ENCODE data around the gene SLC7A8.
A peak's percentile ranks its signal among the peaks of the same experiment; 100 is the strongest.

The SLC7A8 gene

DNA sequence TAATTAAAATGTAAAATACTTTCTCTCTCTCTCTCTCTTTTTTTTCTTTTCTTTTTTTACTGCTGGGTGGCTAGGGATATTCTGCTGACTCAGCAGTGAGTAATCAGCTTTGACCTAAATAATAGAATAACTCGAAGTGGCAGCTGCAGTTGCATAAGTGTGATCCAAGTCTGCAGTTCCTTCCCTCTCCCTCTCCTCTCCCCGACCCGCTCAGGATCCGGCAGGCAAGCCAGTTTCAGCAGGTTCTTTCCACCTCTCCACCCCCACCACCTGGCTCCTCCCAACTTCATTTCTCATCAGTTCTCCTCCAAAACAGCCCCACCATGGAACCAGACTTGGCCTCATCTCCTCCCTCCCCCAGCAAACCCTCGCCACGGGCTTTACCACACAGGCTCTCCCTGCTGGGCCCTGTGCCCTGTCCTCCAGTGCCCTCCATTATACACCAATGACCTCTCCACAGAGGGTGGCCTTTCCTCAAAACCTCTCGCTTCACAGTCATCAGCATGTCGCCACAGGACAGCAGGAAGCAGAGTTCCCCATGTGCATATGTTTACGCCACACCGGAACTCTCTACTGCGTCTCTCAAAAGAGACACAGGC is 22.4 kb downstream of the SLC7A8 start:
- Histone ChIP-seq H3K9ac (ENCODE audit: low read depth in 1 of 2, low read length in 2 of 2) (no peak overlapping the region), H3K27me3 (ENCODE audit: control insufficient read depth in 1 of 2, insufficient read depth in 2 of 2, low read length in 2 of 2) (no peaks in the 10 kb centered on the region), H3K4me3 (ENCODE audit: low read depth in 1 of 2, low read length in 2 of 2) (no peak overlapping the region), H3K9me3 (ENCODE audit: control insufficient read depth in 1 of 2, low read length in 2 of 2) (no peaks in the 10 kb centered on the region), H3K4me1 (ENCODE audit: control insufficient read depth in 1 of 2, insufficient read depth in 2 of 2, low read length in 2 of 2) (peaks cover 30 to 31% of the 10 kb centered on the region in 2 donors), H3K27ac (ENCODE audit: low read depth, low read length) (peak overlapping the region; percentile 41), H3K36me3 (ENCODE audit: control insufficient read depth in 1 of 2, insufficient read depth in 2 of 2, low read length in 2 of 2) (peaks cover 6 to 21% of the 10 kb centered on the region in 2 donors)

DNA sequence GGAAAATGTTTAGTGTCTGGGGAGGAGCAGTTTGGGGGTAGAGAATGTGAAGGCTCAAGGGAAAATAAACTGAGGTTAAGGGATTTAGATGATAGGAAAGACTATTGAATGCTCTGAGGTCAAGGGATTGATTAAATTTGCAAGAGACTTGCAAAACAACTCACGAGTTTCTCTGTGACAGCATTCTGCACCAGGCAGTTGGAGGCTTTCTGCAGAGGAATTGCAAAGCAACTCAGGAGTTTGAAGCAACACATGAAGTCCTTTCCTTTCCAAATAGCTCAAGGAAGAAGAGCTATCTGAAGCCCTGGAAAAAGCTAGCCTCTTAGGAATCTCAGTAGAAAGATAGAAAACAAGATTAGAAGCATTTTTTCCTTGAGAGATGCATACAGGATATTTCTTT is 23.9 kb downstream of the SLC7A8 start:
- Histone ChIP-seq H3K27ac (ENCODE audit: low read depth, low read length) (no peak overlapping the region), H3K4me3 (ENCODE audit: low read depth in 1 of 2, low read length in 2 of 2) (no peak overlapping the region), H3K4me1 (ENCODE audit: control insufficient read depth in 1 of 2, insufficient read depth in 2 of 2, low read length in 2 of 2) (peaks cover 43% of the 10 kb centered on the region in 2 donors), H3K9me3 (ENCODE audit: control insufficient read depth in 1 of 2, low read length in 2 of 2) (no peaks in the 10 kb centered on the region), H3K36me3 (ENCODE audit: control insufficient read depth in 1 of 2, insufficient read depth in 2 of 2, low read length in 2 of 2) (peaks cover 0 to 14% of the 10 kb centered on the region in 2 donors), H3K9ac (ENCODE audit: low read depth in 1 of 2, low read length in 2 of 2) (no peak overlapping the region), H3K27me3 (ENCODE audit: control insufficient read depth in 1 of 2, insufficient read depth in 2 of 2, low read length in 2 of 2) (no peaks in the 10 kb centered on the region)

DNA sequence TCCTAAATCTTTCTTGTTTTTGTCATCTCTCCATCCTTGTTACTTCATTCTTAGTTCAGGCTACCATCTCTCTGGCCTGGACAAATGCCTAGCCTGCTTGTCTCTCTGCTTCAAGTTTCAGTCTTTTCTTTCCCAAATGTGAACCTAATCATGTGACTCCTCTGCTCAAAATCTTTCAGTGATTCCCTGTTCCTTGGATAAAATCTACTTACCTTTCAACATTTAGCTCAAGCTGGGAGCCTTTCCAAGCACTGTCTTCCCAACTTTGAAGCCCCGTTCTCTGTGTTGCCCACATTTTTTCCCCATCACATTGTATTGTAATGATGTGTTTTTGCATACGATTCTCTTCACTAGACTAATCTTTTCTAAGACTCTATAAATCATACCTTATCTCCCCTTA is 24.7 kb downstream of the SLC7A8 start:
- no peak overlapping the region for H3K27ac ChIP-seq (ENCODE audit: low read depth, low read length)
- H3K4me3 ChIP-seq (ENCODE audit: low read depth in 1 of 2, low read length in 2 of 2): no peak overlapping the region
- no peaks in the 10 kb centered on the region for H3K27me3 ChIP-seq (ENCODE audit: control insufficient read depth in 1 of 2, insufficient read depth in 2 of 2, low read length in 2 of 2)
- H3K9me3 ChIP-seq (ENCODE audit: control insufficient read depth in 1 of 2, low read length in 2 of 2): no peaks in the 10 kb centered on the region
- peaks cover 0 to 14% of the 10 kb centered on the region in 2 donors for H3K36me3 ChIP-seq (ENCODE audit: control insufficient read depth in 1 of 2, insufficient read depth in 2 of 2, low read length in 2 of 2)
- peaks cover 41 to 46% of the 10 kb centered on the region in 2 donors for H3K4me1 ChIP-seq (ENCODE audit: control insufficient read depth in 1 of 2, insufficient read depth in 2 of 2, low read length in 2 of 2)
- H3K9ac ChIP-seq (ENCODE audit: low read depth in 1 of 2, low read length in 2 of 2): no peak overlapping the region

DNA sequence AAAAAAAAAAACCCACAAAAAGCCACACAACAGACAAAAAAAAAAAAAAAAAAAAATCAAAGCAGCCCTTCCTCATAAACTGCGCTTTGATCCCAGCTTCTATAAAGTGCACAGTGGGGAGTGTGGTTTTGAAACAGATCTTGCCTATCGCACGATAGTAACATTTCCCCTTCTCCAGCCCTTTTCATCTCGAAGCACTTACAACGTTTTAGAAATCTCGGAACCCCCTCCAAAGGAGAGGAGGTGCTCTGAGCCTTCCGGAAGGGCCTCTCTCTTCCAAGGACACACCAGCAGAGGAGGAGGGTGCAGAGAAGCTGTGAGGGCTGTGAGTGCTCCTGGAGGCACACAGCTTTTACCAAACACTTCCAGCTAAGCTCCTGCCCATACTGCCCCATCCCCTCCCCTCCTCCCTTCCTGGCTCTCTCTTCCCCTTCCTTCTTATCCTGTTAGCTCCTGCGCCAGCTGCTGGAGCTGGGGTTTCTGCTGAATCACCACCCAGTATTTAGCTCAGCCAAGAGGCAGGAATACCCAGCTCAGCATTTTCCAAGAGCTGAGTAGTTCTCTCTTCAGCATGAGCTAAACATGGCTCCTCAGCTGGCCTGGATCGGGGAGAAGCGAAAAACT is 28.4 kb downstream of the SLC7A8 start:
- H3K4me3 ChIP-seq (ENCODE audit: low read depth in 1 of 2, low read length in 2 of 2): peak overlapping the region; percentile 45 to 48
- peak overlapping the region; percentile 74 for H3K27ac ChIP-seq (ENCODE audit: low read depth, low read length)
- no peaks in the 10 kb centered on the region for H3K9me3 ChIP-seq (ENCODE audit: control insufficient read depth in 1 of 2, low read length in 2 of 2)
- no peak overlapping the region for H3K9ac ChIP-seq (ENCODE audit: low read depth in 1 of 2, low read length in 2 of 2)
- H3K27me3 ChIP-seq (ENCODE audit: control insufficient read depth in 1 of 2, insufficient read depth in 2 of 2, low read length in 2 of 2): no peaks in the 10 kb centered on the region
- peaks cover 23 to 28% of the 10 kb centered on the region in 2 donors for H3K4me1 ChIP-seq (ENCODE audit: control insufficient read depth in 1 of 2, insufficient read depth in 2 of 2, low read length in 2 of 2)
- peaks cover 0 to 9% of the 10 kb centered on the region in 2 donors for H3K36me3 ChIP-seq (ENCODE audit: control insufficient read depth in 1 of 2, insufficient read depth in 2 of 2, low read length in 2 of 2)

DNA sequence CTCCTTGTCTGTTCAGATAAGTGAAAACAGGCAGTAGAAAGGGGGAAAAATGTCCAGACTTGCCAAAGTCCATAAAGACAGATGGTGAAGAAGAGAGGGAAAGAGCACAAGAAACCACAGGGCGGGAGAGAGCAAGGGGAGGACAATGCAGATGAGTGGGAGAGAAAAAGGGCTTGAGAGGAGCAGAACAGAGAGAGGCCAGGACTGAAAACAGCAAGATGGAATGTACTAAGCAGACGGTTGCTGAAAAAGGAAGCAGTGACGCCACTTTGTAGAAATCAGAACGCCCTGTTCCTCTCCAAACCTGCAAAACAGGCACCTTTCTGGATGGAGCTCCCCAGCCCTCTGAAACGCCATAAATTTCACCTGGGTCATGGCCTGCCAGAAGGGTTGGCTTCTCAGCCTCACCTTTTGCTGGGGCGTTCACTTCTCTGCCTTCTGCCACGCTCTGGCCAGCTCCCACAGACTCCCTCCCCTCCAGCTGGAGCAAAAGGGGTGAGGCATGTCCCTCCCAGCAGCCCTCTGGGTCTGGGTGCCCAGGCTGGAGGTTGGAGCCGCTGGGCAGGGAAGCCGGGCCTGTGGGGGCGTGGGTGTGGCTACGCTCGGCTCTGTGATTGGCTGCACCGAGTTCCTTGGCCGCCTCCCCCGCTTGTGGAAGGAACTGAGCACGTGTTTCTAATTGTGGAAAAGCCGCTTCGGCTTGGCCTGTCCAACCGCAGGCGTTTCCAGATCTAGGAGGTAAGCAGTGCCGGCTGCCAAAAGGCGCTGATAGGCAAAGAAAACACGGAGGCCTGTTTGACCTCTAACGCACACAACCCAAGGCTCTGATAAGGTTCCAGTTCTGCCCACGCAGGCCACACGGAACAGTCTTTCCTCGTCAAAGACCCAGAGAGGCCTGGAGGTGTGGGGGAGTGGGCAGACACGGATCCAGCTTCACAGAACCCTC is 29.3 kb downstream of the SLC7A8 start:
- Histone ChIP-seq H3K27me3 (ENCODE audit: control insufficient read depth in 1 of 2, insufficient read depth in 2 of 2, low read length in 2 of 2) (no peaks in the 10 kb centered on the region), H3K27ac (ENCODE audit: low read depth, low read length) (peak overlapping the region; percentile 83), H3K4me3 (ENCODE audit: low read depth in 1 of 2, low read length in 2 of 2) (peak overlapping the region; percentile 49 to 57), H3K4me1 (ENCODE audit: control insufficient read depth in 1 of 2, insufficient read depth in 2 of 2, low read length in 2 of 2) (peaks cover 23 to 28% of the 10 kb centered on the region in 2 donors), H3K9ac (ENCODE audit: low read depth in 1 of 2, low read length in 2 of 2) (peak overlapping the region; percentile 25 to 58), H3K9me3 (ENCODE audit: control insufficient read depth in 1 of 2, low read length in 2 of 2) (no peaks in the 10 kb centered on the region), H3K36me3 (ENCODE audit: control insufficient read depth in 1 of 2, insufficient read depth in 2 of 2, low read length in 2 of 2) (peaks cover 0 to 9% of the 10 kb centered on the region in 2 donors)

DNA sequence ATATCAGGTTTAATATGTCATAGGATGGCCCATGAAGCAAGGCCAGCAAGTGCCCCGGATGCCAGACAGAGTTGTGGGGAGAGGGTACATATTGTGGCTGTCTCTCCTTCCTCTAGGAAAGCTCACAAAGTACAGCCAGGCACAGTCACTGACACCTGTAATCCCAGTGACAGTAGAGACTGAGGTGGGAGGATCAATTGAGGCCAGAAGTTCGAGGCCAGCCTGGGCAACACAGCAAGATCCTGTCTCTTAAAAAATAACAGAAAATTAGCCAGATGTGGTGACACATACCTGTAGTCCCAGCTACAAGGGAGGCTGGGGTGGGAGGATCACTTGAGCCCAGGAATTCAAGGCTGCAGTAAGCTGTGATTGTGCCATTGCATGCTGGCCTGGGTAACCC is 32.1 kb downstream of the SLC7A8 start:
- no peak overlapping the region for H3K27ac ChIP-seq (ENCODE audit: low read depth, low read length)
- H3K27me3 ChIP-seq (ENCODE audit: control insufficient read depth in 1 of 2, insufficient read depth in 2 of 2, low read length in 2 of 2): no peaks in the 10 kb centered on the region
- no peak overlapping the region for H3K4me3 ChIP-seq (ENCODE audit: low read depth in 1 of 2, low read length in 2 of 2)
- peaks cover 0 to 9% of the 10 kb centered on the region in 2 donors for H3K36me3 ChIP-seq (ENCODE audit: control insufficient read depth in 1 of 2, insufficient read depth in 2 of 2, low read length in 2 of 2)
- H3K9me3 ChIP-seq (ENCODE audit: control insufficient read depth in 1 of 2, low read length in 2 of 2): no peaks in the 10 kb centered on the region
- no peak overlapping the region for H3K9ac ChIP-seq (ENCODE audit: low read depth in 1 of 2, low read length in 2 of 2)
- H3K4me1 ChIP-seq (ENCODE audit: control insufficient read depth in 1 of 2, insufficient read depth in 2 of 2, low read length in 2 of 2): peaks cover 23 to 28% of the 10 kb centered on the region in 2 donors

DNA sequence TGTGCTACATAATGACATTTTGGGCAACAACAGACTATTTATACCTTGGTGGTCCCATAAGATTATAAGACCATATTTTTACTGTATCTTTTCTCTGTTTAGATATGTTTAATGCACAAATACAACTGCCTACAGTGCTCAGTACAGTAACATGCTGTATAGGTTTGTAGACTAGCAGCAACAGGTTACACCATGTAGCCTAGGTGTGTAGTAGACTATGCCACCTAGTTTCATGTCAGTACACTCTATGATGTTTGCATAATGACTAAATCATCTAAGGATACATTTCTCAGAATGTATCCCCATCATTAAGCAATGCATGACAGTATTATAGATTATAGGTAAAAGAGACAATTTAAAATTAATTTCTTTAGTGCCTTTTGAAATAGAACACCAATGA is 33.7 kb downstream of the SLC7A8 start:
- Histone ChIP-seq H3K36me3 (ENCODE audit: control insufficient read depth in 1 of 2, insufficient read depth in 2 of 2, low read length in 2 of 2) (peaks cover 0 to 9% of the 10 kb centered on the region in 2 donors), H3K4me3 (ENCODE audit: low read depth in 1 of 2, low read length in 2 of 2) (no peak overlapping the region), H3K9ac (ENCODE audit: low read depth in 1 of 2, low read length in 2 of 2) (no peak overlapping the region), H3K4me1 (ENCODE audit: control insufficient read depth in 1 of 2, insufficient read depth in 2 of 2, low read length in 2 of 2) (peaks cover 12 to 18% of the 10 kb centered on the region in 2 donors), H3K9me3 (ENCODE audit: control insufficient read depth in 1 of 2, low read length in 2 of 2) (no peaks in the 10 kb centered on the region), H3K27ac (ENCODE audit: low read depth, low read length) (no peak overlapping the region), H3K27me3 (ENCODE audit: control insufficient read depth in 1 of 2, insufficient read depth in 2 of 2, low read length in 2 of 2) (no peaks in the 10 kb centered on the region)

DNA sequence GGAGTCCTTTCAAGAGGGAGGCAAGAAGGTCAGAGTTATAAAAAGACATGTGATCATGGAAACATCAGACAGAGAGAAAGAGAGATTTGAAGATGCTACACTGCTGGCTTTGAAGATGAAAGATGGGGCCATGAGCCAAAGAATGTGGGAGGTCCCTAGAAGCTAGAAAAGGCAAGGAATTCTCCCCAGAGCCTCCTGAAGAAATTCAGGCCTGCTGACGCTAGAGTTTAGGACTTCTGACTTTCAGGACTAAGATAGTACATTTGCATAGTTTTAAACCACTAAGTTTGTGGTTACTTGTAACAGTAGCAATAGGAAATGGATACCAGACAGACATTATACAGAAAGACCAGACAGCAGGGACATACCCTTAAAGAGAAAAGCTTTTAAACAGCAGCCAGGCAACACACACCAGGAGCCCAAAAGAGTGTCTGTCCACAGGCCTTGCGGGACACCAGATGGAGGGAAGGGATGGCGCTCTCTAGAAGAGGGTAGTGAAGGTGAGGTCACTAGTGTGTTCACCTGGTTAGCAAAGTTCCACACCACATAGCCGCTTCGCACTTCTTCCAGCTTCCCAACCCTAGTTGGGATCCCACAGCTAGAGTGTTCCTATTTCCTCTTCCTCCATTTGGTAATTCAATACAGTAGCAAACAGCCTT is 34.7 kb downstream of the SLC7A8 start:
- Histone ChIP-seq H3K36me3 (ENCODE audit: control insufficient read depth in 1 of 2, insufficient read depth in 2 of 2, low read length in 2 of 2) (peaks cover 0 to 9% of the 10 kb centered on the region in 2 donors), H3K27me3 (ENCODE audit: control insufficient read depth in 1 of 2, insufficient read depth in 2 of 2, low read length in 2 of 2) (no peaks in the 10 kb centered on the region), H3K4me1 (ENCODE audit: control insufficient read depth in 1 of 2, insufficient read depth in 2 of 2, low read length in 2 of 2) (peaks cover 5 to 8% of the 10 kb centered on the region in 2 donors), H3K9ac (ENCODE audit: low read depth in 1 of 2, low read length in 2 of 2) (no peak overlapping the region), H3K27ac (ENCODE audit: low read depth, low read length) (no peak overlapping the region), H3K4me3 (ENCODE audit: low read depth in 1 of 2, low read length in 2 of 2) (no peak overlapping the region), H3K9me3 (ENCODE audit: control insufficient read depth in 1 of 2, low read length in 2 of 2) (no peaks in the 10 kb centered on the region)

DNA sequence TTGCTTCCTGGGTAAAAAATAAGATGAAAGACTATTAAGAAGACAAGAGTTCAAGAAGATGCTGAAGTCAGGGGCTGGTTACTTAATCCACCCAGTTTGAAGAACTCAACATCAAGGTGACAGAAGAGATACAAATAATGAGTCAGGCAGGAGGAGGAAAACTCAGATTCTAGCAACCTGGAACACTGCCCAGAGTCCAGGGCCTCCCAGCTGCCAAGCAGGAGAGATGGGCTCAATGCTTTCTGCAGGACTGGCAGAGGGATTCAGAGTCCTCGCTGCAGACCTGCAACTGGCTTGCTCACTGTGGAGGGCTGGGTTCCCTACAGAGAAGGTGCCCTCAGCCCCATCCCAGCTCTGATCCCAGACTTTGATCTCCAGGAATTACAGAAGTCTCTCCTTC is 35.8 kb downstream of the SLC7A8 start:
- Histone ChIP-seq H3K27me3 (ENCODE audit: control insufficient read depth in 1 of 2, insufficient read depth in 2 of 2, low read length in 2 of 2) (no peaks in the 10 kb centered on the region), H3K4me1 (ENCODE audit: control insufficient read depth in 1 of 2, insufficient read depth in 2 of 2, low read length in 2 of 2) (no peaks in the 10 kb centered on the region), H3K9me3 (ENCODE audit: control insufficient read depth in 1 of 2, low read length in 2 of 2) (no peaks in the 10 kb centered on the region), H3K4me3 (ENCODE audit: low read depth in 1 of 2, low read length in 2 of 2) (no peak overlapping the region), H3K36me3 (ENCODE audit: control insufficient read depth in 1 of 2, insufficient read depth in 2 of 2, low read length in 2 of 2) (peaks cover 0 to 12% of the 10 kb centered on the region in 2 donors), H3K9ac (ENCODE audit: low read depth in 1 of 2, low read length in 2 of 2) (no peak overlapping the region), H3K27ac (ENCODE audit: low read depth, low read length) (no peak overlapping the region)

Measured in duodenal mucosa (tissue), 2 donors.